Activated CD8-positive, alpha-beta memory T cell treated with anti-CD3 and anti-CD28 coated beads for 24 hours (primary cell): ENCODE measurements around the gene DEPDC4.

Experiments used
- DNase-seq: peaks from one replicate; pipeline ENCODE4 v3.0.0-alpha.2; 2020

DEPDC4 gene

DNA sequence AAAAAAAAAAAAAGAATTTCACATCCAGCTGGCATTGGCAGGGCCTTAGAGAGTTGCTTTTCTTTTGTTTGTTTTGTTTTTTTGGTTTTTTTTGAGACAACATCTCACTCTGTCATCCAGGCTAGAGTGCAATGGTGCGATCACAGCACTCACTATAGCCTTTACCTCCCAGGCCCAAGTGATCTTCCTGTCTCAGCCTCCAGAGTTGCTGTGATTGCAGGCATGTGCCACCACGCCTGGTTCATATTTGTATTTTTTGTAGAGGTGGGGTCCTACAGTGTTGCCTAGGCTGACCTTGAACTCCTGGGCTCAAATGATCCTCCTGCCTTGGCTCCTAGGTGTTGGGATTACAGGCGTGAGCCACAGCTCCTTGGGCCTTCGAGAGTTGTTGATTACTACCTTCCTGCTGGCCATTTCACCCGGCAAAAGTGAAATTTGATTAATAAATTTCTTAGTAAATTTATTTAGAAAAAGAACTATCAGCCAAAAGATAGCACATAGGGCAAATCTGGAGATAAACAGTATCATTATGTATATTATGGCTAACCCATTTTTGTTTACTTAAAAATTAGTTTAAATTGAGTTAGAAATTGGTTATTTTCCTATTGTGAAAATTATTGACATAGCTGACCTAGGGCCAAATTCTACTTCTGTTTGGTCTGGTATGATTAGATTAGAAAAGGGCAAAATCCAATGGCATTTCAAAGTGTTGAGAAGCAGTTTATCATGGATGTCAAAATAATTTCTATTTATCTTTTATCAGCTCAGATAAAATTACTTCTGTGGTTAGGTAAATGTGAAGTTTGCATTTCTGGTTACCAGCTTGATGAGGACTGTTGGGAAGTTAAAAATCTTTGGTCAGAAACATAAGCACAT is 53.6 kb downstream of the DEPDC4 start:
- no peak for DNase-seq

DNA sequence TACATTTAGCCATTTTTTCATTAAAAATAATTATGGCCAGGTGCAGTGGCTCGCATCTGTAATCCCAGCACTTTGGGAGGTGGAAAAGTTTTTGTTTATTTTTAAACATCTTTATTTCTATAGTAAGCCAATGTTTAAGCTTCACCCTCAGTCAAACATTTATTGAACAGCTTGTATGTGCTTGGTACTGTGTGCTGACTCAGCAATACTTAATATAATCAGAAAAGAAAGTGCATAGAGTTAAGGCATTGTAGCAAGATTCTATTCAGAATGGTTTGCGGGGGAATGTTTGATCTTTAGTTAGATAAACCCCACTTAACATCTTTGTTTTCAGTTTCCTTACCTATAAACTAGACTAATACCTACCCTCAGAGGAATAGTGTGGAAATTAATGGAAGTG is 55.2 kb downstream of the DEPDC4 start:
- DNase-seq, result no peak

DNA sequence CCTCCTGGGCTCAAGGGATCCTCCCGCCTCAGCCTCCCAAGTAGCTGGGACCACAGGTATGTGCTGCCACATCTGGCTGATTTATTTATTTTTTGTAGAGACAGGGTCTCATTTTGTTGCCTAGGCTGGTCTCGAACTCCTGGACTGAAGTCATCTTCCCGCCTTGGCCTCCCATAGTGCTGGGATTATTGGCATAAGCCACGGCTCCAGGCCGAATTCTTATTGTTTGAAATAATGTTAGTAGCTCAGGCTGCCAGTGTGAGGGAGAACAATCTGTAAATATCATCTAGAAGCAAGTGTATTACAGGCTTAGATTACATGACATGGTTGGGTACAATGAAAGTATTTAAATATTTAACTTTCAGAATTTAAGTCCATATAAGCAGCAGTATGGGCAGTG is 58.0 kb downstream of the DEPDC4 start:
- DNase-seq, result no peak

DNA sequence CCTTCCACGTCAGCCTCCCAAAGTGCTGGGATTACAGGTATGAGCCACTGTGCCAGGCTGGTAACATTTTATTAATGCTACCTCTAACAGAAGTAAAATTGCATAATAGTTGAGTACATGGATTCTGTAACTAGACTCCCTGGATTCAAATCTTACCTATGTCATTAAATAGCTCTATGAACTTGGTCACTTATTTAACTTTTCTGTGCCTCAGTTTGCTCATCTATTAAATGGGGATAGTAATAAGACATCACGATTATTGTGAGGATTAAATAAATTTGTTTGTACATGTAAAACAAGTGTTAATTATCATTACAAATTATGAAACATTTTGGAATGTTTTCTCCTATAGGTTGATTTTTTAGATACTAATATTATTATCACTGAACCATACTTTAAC is 59.6 kb downstream of the DEPDC4 start:
- no peak for DNase-seq

DNA sequence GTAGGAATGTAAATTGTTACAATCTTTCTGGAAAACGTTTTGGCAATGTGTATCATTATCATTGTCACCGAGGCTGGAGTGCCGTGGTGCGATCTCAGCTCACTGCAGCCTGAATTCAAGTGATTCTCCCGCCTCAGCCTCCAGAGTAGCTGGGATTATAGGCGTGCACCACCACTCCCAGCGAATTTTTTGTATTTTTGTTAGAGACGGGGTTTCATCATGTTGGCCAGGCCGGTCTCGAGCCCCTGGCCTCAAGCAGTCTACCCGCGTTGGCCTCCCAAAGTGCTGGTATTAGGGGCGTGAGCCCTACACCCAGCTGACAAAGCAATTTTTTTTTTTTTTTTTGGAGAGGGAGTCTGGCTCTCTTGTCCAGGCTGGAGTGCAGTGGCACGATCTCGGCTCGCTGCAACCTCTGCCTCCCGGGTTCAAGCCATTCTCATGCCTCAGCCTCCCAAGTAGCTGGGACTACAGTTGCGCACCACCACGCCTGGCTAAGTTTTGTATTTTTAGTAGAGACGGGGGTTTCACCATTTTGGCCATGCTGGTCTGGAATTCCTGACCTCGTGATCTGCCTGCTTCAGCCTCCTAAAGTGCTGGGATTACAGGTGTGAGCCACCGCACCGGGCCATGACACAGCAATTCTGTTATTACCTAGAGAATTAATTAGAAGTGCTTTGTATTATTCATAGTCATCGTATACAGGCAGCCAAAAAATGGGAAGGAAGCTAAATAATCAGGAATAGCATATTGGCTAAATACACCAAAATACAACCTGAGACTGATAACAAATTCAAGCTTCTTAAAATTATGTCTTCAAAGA is 65.1 kb downstream of the DEPDC4 start:
- DNase-seq, result no peak

DNA sequence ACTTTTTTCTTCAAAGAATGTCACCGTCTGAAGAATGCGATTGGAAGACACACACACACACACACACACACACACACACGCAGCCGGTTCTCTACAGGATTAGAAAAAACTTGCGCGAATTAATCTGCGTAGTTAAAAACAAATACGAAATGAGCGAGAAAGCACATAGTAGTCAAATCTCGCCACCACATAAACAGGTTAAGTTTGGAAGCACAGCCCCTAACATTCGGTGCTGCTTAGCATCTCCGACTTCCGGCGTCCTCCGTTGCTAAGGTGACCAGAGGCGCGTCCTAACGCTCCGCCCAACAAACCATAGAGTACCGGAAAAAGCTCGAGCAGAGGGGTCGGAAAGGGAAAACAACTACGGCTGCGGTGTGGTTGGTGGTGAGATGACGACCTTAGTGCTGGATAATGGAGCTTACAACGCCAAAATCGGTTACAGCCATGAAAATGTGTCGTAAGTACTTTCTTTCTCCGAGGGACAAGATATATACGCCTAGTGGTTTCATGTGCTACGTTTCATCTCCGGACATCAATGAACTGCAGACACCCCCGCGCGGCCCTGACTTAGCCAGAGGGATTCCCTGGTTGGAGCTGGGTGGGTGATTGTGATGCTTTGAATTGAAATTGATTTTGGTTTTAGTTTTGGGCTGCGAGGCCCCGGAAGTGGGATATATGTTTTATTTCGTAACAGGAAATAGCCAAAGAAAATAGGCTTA is 66.3 kb downstream of the DEPDC4 start, which contains the start of gene ACTR6:
TSS of gene ACTR6 (plus strand) at position 353 of the 719 bp plus-strand sequence. CDS start at position 390, 37 bp downstream.
- peak; percentile 97 for DNase-seq

DNA sequence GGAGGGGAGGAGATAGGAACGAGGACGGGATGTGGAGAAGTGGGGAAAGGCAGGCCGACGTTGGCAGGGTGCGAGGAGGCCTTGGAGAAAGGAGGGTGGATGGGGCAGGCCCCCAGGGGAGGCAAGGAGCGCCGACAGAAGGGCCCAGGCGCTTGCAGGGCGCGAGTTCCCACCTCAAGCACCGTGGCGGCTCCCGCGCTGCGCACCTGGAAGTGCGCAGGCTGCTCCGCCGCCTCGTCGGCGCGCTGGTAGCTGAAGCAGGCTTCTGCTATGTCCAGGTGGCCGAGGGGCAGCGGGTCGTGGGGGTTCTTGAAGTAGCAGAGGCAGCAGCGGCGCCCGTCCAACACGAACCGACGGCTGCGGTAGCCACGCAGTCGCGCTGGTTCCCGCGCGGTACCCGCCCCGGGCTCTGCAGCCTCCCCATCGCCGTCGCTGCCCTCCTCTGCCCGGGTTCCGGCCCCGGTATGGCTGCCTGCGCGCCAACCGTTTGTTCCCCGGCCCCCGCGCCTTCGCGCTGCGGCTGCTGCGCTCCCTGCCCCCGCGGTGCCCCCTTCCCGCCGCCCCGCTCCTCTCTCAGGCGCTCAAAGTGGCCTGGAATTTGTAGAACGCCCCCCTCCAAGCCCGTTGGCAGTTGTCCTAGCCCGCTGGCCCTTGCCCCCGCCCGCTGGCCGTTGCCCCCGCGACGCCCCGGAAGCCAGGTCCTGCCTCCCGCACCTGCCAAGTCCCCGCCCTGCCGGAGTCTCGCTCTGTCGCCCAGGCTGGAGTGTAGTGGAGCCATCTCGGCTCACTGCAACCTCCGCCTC is 67.3 kb downstream of the DEPDC4 start:
- DNase-seq, result peak; percentile 85

DNA sequence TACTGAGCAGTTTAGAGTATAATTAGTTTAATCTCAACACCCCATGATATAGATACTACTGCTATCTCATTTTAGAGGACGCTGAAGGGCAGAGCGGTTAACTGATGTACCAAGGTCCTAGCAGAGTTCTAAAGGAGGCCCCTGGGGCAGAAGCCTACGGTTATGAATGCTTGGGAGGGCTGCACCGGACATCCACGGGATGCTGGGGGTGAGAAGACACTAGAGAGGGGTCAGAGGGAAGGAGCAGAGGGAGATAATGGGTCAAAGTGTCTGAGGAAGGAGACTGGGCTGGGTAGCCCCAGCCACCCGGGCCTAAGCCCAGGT is 67.9 kb downstream of the DEPDC4 start:
- no peak for DNase-seq

DNA sequence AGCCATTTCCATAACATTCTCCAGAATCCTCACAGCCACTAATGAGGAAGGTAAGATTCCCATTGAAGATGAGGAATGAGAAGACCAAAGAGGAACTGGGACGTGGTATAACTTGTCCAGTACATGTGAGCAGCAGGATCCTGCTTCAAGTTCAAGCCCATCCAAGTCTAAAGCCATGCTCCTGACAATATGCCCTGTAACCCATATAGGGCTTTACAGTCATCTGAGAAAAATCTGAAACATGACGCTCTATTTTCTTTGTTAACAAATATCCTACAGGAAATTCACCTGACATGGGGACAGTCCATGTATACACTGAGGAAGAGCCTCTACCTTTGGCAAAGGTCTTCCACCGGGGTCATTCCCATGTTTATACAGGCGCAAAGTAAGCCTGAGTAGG is 69.4 kb downstream of the DEPDC4 start:
- no peak for DNase-seq

DNA sequence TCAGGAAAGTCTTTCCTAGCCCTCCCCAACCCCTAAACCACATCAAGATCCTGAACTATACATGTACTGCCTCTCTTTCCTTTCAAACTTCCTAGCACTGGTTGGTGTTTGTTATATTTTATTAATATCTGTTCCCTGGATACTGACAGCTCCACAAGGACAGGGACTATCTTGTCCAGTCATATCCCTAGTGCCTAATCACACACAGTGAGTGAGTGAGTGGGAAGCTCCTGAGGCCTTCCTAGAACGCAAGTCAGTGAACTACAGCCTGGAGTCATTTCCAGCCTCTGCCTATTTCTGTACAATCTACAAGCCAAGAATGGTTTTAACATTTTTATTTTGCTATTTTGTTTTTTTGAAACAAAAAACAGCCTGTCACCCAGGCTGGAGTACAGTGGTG is 73.8 kb downstream of the DEPDC4 start:
- DNase-seq, result no peak
